Gastroesophageal sphincter (tissue), 3 donors: ENCODE data around the gene MYRIP.

ENCODE experiments used
- POLR2A ChIP-seq, 2 donors: fragments of 450-650 bp; IDR thresholded peaks; one replicate each; pipeline ENCODE4 v1.6.1; 2017; ENCODE audit warnings: antibody characterized with exemption in 2 of 2, mild to moderate bottlenecking in 2 of 2, moderate library complexity in 1 of 2
- POLR2AphosphoS5 ChIP-seq: sonication (generic); formaldehyde crosslinking; IDR thresholded peaks from one replicate; pipeline ENCODE4 v1.6.1; 2017; ENCODE audit warnings: antibody characterized with exemption
- TF ChIP-seq, protein P1 (sequence below), 4 experiments: fragments of 200-600 bp in 2 of 4; fragments of 450-650 bp in 2 of 4; sonication (generic) in 1 of 4; IDR thresholded peaks; one replicate each; pipeline ENCODE4 v1.5.1; 2017 to 2019; ENCODE audit warnings: antibody characterized with exemption in 4 of 4, mild to moderate bottlenecking in 2 of 4, moderate library complexity in 2 of 4

DNA sequence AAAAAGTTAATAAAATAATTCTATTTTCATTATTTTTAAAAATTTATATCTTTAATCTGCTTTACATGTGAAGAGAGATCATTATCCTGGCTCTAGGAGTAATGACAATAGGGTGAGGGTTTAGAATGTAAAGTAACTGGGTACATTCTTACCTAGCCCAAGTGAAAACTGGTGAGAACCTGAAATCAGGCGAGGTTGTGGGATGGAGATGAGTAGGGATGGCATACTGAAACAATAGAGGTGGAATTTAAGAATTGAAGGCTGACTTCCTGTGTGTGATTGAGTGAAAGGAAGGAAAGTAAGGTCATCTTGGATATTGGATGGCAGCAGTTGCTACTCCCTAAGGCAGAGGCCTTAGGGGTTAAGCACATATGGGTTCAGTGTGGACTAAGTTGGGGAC lies 82.7 kb downstream of the MYRIP start:
- TF ChIP-seq, protein P1, sequence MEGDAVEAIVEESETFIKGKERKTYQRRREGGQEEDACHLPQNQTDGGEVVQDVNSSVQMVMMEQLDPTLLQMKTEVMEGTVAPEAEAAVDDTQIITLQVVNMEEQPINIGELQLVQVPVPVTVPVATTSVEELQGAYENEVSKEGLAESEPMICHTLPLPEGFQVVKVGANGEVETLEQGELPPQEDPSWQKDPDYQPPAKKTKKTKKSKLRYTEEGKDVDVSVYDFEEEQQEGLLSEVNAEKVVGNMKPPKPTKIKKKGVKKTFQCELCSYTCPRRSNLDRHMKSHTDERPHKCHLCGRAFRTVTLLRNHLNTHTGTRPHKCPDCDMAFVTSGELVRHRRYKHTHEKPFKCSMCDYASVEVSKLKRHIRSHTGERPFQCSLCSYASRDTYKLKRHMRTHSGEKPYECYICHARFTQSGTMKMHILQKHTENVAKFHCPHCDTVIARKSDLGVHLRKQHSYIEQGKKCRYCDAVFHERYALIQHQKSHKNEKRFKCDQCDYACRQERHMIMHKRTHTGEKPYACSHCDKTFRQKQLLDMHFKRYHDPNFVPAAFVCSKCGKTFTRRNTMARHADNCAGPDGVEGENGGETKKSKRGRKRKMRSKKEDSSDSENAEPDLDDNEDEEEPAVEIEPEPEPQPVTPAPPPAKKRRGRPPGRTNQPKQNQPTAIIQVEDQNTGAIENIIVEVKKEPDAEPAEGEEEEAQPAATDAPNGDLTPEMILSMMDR (IDR thresholded peaks at IDR 0.05), result no peak
- TF ChIP-seq POLR2A (IDR thresholded peaks at IDR 0.05), result no peak
- TF ChIP-seq POLR2AphosphoS5, result no peak
